ENCODE measurements around the gene SNX27. TPM values are rescaled to one million over a fixed set of nuclear protein-coding genes. Genes with fewer than 3 reads are reported as not detected.
A peak's percentile ranks its signal among the peaks of the same experiment; 100 is the strongest.

Gene SNX27
- polyA plus RNA-seq, 1 donor from 2014 or later: 12.9 TPM

- no peak overlapping the region for H3K4me3 Mint-ChIP-seq
- peak overlapping the region in 2 of 3 donors; percentile 16 to 85 for H3K27ac Mint-ChIP-seq
- no peaks in the 10 kb centered on the region for H3K9me3 Mint-ChIP-seq
- peaks cover 17% of the 10 kb centered on the region for H3K27me3 Mint-ChIP-seq
- H3K4me1 Mint-ChIP-seq: peaks cover 0 to 3% (median 2%) of the 10 kb centered on the region in 3 donors
- H3K36me3 Mint-ChIP-seq: no peaks in the 10 kb centered on the region
Observed at GRCh38 chr1:151711951-151712350, 100.1 kb downstream of the SNX27 start.

- H3K4me1 Mint-ChIP-seq: peaks cover 4 to 6% (median 4%) of the 10 kb centered on the region in 3 donors
- H3K9me3 Mint-ChIP-seq: no peaks in the 10 kb centered on the region
- no peaks in the 10 kb centered on the region for H3K36me3 Mint-ChIP-seq
- no peak overlapping the region for H3K4me3 Mint-ChIP-seq
- H3K27me3 Mint-ChIP-seq: peaks cover 26% of the 10 kb centered on the region
- H3K27ac Mint-ChIP-seq: no peak overlapping the region
Observed at GRCh38 chr1:151713044-151713443, 101.2 kb downstream of the SNX27 start.

DNA sequence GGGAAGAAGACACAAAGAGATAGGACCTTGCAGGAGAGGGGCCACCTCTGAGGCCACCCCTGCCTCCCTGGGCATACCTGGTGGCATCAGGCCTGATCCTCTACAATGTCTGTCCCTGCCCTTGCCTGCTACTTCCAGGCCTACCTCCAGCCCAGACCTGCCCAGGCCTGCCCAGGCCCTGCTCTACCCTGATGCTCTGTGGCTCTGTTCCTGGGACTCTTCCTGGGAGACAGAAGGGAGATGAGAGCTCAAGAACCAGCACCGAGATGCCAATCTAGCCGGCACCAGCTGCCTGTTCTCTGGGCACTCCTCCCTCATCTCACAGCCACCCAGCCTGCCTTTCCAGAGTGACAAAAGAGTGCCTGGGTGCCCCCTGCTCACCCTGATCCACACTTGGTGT lies 102.0 kb downstream of the SNX27 start:
- no peak overlapping the region for H3K4me3 Mint-ChIP-seq
- no peaks in the 10 kb centered on the region for H3K36me3 Mint-ChIP-seq
- H3K27ac Mint-ChIP-seq: no peak overlapping the region
- H3K9me3 Mint-ChIP-seq: no peaks in the 10 kb centered on the region
- H3K4me1 Mint-ChIP-seq: peaks cover 4 to 6% (median 4%) of the 10 kb centered on the region in 3 donors
- H3K27me3 Mint-ChIP-seq: peaks cover 29% of the 10 kb centered on the region

GRCh38 chr1:151714820-151715725 lies 103.2 kb downstream of the SNX27 start:
- Mint-ChIP-seq H3K36me3 (no peaks in the 10 kb centered on the region), H3K27ac (no peak overlapping the region)

DNA sequence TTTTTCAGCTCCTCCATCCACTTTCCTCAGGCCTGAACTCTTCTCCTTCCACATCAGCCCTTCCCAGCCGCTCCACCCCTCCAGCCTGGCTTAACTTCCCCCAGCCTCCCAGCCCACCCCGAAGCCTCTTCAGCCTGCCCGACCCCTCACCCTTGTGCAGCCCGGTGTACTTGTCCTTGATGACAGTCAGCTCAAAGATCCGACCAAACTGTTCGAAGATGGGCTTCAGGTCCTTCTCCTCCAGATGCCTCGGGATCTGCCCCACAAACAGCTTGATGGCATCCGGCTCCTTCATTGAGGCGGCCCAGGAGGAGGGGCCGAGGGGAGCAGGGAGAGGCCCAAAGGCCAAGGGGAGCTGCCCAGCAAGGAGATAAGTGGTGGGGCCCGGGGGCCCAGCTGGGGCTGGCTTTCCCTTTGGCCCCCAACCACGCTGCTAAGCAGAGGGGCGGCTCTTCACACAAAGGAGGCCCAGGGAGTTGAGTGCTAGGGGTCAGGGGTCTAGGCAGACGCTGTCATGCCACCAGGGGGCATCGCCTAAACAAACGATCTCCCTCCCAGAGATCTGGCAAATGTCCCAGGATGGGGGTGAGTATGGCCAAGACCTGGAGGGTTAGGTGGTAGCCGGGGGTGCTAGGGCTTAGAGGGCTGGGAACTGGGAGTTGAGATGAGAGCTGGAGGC lies 104.0 kb downstream of the SNX27 start:
- Mint-ChIP-seq H3K9me3 (no peaks in the 10 kb centered on the region), H3K36me3 (no peaks in the 10 kb centered on the region), H3K4me3 (no peak overlapping the region), H3K27me3 (peaks cover 31% of the 10 kb centered on the region), H3K27ac (no peak overlapping the region), H3K4me1 (peaks cover 8 to 13% (median 11%) of the 10 kb centered on the region in 3 donors)

More at GRCh38 chr1:151714820-151715725, 103.2 kb downstream of the SNX27 start:
- Mint-ChIP-seq H3K27me3 (peaks cover 29% of the 10 kb centered on the region), H3K4me3 (no peak overlapping the region), H3K4me1 (peaks cover 4 to 6% (median 5%) of the 10 kb centered on the region in 3 donors), H3K9me3 (no peaks in the 10 kb centered on the region)

DNA sequence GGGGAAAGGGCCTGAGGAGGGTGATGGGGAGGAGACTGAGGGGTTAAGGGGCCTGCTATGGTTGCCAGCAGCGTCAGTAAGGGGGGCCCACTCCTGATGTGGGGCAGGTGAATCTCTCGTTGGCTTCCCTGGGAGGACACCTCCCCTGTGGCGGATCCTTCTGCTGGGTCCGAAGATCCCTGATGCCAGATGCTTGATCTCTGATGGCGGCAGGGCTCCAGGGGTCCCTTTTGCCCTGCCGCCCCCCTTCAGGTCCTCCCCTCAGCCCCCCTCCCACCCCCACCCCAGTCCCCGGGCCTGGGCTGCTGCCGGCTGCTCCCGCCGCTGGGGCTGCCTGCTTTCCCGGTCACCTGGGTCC lies 104.5 kb downstream of the SNX27 start:
- Mint-ChIP-seq H3K4me3 (no peak overlapping the region), H3K27ac (no peak overlapping the region)

DNA sequence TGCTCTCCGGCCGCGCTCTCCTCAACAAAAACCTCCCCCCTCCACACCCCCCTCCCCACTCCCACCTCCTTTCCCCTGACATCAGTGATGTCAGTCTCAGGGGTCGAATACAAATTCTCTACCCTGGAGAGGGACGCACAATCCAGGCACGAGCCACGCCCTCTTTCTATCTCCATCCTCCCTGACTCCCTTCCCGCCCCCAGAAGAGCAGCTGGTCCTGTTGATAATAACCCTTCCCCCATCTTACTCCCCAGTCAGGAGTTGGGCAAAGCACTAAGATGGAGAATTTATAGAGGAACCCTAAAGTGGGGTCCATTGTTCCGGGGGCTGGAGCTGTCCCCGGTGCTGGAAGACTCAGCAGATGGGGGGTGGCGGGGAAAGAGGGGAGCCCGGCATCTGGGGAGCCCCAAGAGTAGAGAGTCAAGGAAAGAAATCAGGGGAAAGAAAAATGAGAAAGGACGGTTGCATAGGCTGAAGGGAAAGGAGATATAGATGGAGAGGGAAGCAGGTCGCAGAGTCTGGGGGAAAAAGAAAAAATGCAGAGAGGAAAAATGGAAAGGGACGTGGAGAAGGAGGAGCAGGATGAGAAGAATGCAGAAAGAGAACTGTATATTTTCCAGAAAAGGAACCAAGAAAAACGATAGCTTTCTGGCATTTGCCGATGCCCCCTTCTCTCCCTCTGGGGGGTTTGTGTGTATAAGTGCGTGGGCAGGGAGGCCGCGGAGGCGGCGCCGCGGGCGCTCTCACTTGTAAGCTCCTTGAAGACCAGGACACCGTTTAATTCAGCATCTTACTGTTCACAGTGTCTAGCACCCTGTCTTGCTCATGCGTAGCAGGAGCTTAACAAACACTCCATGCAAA lies 105.2 kb downstream of the SNX27 start, which contains the start of gene CELF3:
CELF3 (minus strand) TSS at position 33 of the 861 bp plus-strand sequence. CDS start 783 bp downstream, outside the sequence.
- Mint-ChIP-seq H3K27me3 (peaks cover 31% of the 10 kb centered on the region), H3K36me3 (no peaks in the 10 kb centered on the region), H3K4me1 (peaks cover 11 to 19% (median 12%) of the 10 kb centered on the region in 3 donors), H3K4me3 (peak within 1 kb of the TSS in 2 of 4 donors; percentile 44 to 69), H3K9me3 (no peaks in the 10 kb centered on the region), H3K27ac (peak within 1 kb of the TSS in 1 of 3 donors; percentile 26)

More for the DNA sequence above, 104.5 kb downstream of the SNX27 start:
- Mint-ChIP-seq H3K9me3 (no peaks in the 10 kb centered on the region), H3K27me3 (peaks cover 31% of the 10 kb centered on the region), H3K4me1 (peaks cover 11 to 15% (median 12%) of the 10 kb centered on the region in 3 donors), H3K36me3 (no peaks in the 10 kb centered on the region)

GRCh38 chr1:151718011-151718431 lies 106.2 kb downstream of the SNX27 start:
- peaks cover 31% of the 10 kb centered on the region for H3K27me3 Mint-ChIP-seq
- H3K27ac Mint-ChIP-seq: no peak overlapping the region
- H3K4me1 Mint-ChIP-seq: peaks cover 11 to 19% (median 12%) of the 10 kb centered on the region in 3 donors
- H3K9me3 Mint-ChIP-seq: no peaks in the 10 kb centered on the region
- H3K36me3 Mint-ChIP-seq: no peaks in the 10 kb centered on the region
- no peak overlapping the region for H3K4me3 Mint-ChIP-seq

- Mint-ChIP-seq H3K9me3 (no peaks in the 10 kb centered on the region), H3K27me3 (peaks cover 33% of the 10 kb centered on the region), H3K4me1 (peaks cover 11 to 19% (median 12%) of the 10 kb centered on the region in 3 donors), H3K27ac (no peak overlapping the region), H3K4me3 (no peak overlapping the region), H3K36me3 (no peaks in the 10 kb centered on the region)
Observed at GRCh38 chr1:151718666-151719065, 106.8 kb downstream of the SNX27 start.

DNA sequence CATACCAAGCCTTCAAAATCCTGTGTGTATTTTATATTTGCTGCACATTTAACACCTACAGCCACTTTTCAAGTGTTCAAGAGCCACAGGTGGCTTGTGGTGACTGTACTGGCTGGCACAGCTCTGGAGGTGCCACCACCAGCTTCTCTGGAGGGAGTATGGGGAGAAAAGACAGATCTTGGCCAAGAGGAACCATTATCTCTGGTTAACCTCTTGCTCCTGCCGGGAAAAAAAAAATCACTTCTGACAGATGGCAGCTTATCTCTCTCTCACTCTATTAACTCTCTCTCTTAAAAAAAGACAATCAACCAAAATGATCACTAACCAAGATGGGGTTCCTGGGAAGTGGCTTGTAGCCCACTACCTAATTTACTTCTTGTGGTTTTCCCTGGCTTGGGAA lies 108.3 kb downstream of the SNX27 start:
- no peaks in the 10 kb centered on the region for H3K9me3 Mint-ChIP-seq
- H3K4me3 Mint-ChIP-seq: peak overlapping the region in 2 of 4 donors; percentile 63 to 78
- H3K27ac Mint-ChIP-seq: peak overlapping the region in 1 of 3 donors; percentile 3
- no peaks in the 10 kb centered on the region for H3K36me3 Mint-ChIP-seq
- H3K4me1 Mint-ChIP-seq: peaks cover 11 to 19% (median 12%) of the 10 kb centered on the region in 3 donors
- H3K27me3 Mint-ChIP-seq: peaks cover 40% of the 10 kb centered on the region

GRCh38 chr1:151720554-151720953 lies 108.7 kb downstream of the SNX27 start:
- Mint-ChIP-seq H3K4me1 (peaks cover 11 to 19% (median 12%) of the 10 kb centered on the region in 3 donors), H3K27ac (peak overlapping the region in 2 of 3 donors; percentile 3 to 20), H3K36me3 (peaks cover under 1% of the 10 kb centered on the region), H3K9me3 (no peaks in the 10 kb centered on the region), H3K27me3 (peaks cover 38% of the 10 kb centered on the region), H3K4me3 (peak overlapping the region; percentile 63 to 93 (median 85))

DNA sequence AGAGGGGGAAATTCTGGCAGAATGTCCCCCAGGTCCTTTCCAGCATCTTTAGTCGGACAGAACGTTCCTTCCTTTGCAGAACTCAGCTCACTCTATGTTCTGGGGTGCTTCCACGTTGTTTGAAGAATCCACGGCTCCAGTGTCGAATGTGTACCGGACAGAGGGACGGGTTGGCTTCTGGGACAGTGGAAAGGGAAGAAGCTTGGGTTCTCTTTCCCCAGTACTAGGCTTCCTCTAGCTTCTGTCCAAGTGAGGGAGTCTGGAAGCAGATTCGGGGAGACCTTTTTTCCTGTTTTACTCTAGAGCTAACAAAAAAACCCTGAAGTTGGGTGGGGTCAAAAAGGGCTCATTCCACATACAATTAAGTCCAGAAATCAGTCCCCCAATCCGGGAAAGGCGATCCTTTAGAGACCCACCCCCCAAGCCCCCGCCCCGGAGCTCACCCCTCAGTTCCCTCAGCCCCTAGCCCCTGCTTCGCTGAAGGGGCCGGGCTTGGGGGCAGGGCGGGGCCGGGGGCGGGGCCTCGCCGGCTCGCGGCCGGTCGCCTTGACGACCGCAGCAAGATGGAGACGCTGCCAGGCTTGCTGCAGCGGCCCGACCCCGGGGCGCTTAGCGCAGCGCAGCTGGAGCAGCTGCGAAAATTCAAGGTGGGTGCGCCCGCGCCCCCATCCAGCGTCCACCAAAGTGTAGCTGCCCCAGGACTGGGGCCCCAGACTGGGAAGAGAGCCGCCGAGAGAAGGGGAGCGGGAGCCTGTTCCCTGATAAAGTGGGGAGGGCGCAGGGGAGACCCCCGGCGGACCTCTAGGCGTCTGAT lies 109.3 kb downstream of the SNX27 start, which contains the start of gene RIIAD1:
RIIAD1 (plus strand) TSS at position 549 of the 814 bp plus-strand sequence; CDS start at position 564, 15 bp downstream.
- peaks cover 0 to 1% (median 0%) of the 10 kb centered on the region in 3 donors for H3K9me3 Mint-ChIP-seq
- peaks cover 2% of the 10 kb centered on the region for H3K36me3 Mint-ChIP-seq
- H3K4me3 Mint-ChIP-seq: peak within 1 kb of the TSS; percentile 63 to 93 (median 85)
- peak within 1 kb of the TSS in 2 of 3 donors; percentile 3 to 20 for H3K27ac Mint-ChIP-seq
- peaks cover 38% of the 10 kb centered on the region for H3K27me3 Mint-ChIP-seq
- peaks cover 11 to 19% (median 12%) of the 10 kb centered on the region in 3 donors for H3K4me1 Mint-ChIP-seq

GRCh38 chr1:151721788-151722510 lies 110.1 kb downstream of the SNX27 start:
- Mint-ChIP-seq H3K4me3 (peak overlapping the region; percentile 63 to 93 (median 78)), H3K27ac (no peak overlapping the region), H3K36me3 (peaks cover 2% of the 10 kb centered on the region), H3K4me1 (peaks cover 8 to 17% (median 12%) of the 10 kb centered on the region in 3 donors), H3K27me3 (peaks cover 37% of the 10 kb centered on the region), H3K9me3 (peaks cover 0 to 1% (median 0%) of the 10 kb centered on the region in 3 donors)
